ENCODE results near the gene NPTX1.

Gene NPTX1

GRCh38 chr17:80477647-80478478, 1.5 kb upstream of the NPTX1 start:
- peak; percentile 54 for DNase-seq

- DNase-seq = peak; percentile 37
Measured at GRCh38 chr17:80476877-80477646, 655 bp upstream of the NPTX1 start.

DNA sequence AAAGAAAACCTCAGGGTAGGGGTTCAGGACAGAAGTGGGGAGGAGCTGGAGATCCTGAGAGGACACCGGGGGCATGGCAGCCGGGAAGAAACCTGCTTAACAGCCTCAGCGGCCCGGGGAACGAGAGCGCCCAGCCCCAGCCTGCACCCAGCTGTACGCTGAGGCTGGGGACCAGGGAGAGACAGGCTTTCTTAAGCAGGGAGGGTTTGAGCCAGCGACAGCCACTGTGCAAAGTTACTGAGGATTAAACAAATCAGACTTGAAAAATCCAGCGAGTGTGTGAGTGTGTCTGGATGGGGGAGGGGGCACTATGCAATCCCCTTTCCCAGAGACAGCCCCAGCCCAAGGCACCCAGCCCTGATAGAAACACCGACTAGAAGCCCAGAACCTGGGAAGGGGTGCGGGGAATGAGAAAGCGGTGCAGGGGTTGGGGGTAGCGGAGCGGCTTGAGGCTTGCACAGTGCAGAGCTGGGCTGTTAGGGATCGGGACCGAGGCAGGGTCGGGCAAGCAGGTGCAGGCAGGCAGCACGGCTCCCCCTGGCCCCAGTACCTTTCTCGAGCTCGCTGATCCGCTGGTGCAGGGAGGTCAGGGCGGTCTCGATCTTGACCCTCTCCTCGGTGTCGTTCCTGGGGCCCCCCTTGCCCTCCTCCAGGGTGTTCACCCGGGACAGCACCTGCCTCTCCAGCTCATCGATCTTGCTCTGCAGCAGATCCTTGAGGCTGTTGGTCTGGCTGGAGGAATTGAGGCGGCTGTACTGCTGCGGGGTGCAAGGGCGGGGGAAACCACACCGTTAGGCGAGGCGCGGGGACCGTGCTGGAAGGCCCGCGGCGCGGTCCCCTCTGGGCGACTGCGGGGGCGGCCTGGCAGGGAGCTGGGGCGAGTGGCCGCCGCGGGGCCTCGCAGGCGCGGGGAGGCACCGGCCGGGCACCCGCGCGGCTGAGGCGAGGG, 1.2 kb downstream of the NPTX1 start:
- no peak for DNase-seq

GRCh38 chr17:80474231-80474960, 2.0 kb downstream of the NPTX1 start:
- no peak for DNase-seq

DNA sequence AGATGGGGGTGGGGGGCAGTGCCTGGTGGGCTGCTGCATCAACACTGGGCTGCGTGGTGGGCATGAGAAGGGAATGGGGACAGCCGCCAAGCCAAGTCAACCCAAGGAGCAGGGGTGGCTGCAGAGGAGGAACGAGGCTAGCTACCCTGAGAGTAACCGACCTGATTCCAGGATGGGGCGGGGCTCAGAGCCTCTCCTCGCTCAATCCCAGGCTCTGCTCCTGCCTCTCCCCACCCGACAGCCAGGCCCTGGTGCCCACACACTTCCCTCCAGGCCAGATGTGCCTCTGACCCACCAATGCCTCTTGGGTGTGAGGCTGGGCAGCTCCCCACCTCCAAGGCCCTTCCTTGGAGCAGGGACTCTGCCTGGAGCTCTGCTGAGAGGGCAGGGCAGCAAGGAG, 2.7 kb downstream of the NPTX1 start:
- no peak for DNase-seq

GRCh38 chr17:80472996-80473395, 3.4 kb downstream of the NPTX1 start:
- DNase-seq = no peak

DNA sequence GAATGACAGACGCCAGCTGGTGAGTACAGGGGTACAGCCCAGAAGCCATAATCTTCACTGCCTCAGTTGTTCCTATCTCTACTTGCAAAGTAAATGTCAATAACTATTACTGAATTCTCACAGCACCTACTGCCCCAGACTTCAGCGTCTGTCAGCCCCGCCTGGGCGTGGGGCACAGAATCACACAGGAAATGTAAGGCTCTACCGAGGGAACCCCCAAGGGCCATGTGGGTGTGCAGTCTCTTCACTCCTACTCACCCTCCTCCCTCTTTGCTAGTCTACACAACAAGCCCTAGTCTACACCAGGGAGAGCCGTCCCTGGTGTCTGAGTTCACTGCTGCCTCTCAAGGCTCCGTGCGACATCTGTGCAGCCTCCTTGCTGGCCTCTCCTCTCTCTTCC, 4.5 kb downstream of the NPTX1 start:
- no peak for DNase-seq

DNA sequence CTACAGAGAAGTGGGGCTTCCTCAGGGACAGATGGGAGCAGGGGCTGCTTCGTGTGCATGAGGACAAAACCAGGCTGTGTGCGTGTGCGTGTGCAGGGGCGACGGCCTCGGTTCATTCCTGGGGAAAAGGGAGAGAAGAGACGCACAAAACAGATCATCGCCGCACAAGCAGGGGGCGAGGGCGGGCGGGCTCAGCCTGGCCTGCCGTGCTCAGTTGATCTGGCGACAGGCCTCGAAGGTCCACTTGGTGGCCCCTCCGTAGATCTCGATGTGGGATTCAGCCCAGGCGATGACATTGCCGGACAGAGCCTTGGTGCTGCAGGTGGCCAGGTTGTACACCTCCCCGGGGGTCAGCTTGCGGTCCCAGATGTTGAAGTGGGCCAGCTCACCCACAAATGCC, 5.8 kb downstream of the NPTX1 start:
- no peak for DNase-seq

GRCh38 chr17:80469667-80470066, 6.7 kb downstream of the NPTX1 start:
- DNase-seq = no peak

DNA sequence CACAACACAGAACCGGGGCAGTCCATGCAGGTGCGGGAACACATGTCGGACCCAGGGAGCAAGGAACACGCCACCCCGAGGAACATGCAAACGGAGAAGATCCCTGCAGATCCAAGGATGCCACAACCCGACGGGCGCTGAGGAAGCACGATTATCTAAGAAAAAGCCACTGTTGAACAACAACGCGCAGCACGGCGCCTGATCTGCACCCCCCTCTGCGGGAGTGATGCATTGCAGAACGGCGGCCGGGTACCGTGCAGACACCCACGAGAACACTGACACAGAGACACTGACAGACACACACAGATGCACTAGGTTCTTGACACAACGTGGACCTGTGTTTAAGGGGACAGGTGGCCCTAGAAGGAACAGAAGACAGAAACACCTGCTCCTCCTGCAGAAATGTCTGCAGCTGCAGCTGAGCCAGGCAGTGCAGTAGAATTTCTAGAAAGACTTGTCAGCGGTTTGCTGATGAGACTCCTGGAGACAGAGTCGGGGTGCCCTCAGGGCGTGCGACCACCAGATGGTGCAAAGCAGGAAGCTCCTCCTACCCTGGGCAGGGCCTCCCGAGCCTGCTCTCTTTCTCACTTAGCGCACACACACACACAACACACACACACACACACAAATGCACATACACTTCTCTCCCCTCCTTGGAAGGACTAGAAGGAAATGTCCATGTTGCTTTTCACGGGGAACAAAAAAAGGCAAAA, 7.5 kb downstream of the NPTX1 start:
- no peak for DNase-seq

DNA sequence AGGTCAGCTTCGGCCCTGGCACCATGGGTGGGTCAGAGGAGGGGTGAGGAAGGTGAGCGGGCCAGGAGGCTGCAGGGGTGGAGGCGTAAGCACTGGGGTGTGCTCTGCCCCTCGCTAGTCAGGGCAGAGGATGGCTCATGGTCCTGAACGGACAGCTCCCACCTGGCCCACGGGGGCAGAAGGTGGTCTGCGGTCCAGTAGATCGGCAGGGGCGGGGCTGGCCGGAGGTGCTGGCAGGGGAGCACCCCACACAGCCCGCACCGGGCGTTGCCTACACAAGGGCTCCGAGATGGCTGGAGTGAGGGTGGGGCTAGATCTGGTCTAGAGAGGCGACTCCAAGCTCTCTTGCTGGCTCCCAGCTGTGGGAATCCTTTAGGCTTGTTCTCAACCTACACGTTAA, 8.2 kb downstream of the NPTX1 start:
- DNase-seq = no peak

DNA sequence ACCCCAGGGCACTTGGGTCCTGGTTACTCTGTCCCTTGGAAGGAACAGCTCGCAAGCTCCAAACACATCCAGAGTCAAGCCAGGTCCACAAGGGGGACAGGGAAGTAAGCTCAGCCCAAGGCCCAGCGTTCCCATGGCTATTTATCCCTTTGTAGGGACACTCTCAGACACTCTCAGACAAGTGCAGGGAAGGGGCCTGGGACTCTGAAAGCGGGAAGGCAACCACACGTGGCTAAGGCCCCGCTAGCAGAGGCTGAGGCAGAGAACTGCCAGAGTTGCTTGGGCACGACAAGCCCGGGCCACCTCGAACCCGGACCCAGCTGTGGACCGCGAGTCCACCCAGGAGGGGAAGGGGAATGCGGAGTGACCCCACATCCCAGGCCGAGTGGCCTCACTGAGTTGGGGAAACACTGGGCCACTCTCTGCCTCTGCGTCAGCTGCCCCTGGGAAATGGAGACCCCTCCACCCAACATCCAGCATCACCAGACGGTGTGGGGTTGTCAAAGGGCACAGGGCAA, 10.2 kb downstream of the NPTX1 start:
- DNase-seq = no peak

DNA sequence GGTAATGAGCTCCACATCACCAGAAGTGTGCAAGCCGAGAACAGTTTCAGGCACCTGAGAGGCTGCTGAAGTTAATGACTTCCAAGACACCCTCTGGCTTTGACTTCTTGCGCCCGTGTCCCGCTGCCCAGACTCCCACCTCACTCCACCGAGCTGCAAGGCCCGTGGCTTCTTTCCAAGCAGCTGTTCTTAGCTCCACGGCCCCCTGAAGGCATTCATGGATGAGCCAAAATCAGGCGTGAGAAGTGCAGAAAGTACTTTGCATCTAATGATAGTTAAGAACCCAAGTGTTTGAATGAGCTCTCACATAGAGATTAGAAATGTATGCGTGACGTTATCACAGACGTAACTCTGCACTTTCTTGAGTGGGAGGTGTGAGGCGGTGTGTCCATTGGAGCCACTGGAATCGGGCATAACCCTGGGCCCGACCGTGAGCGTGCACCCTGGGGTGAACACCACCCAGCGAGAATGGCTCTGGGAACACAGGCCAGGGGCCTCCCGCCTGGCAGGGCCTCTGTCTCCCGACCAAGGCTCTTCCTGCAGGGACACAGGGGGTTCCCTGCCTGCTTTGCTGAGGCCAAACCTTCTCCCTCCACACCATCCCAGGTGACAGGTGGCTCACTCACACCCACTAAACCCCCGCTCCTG, 11.0 kb downstream of the NPTX1 start:
- no peak for DNase-seq

DNA sequence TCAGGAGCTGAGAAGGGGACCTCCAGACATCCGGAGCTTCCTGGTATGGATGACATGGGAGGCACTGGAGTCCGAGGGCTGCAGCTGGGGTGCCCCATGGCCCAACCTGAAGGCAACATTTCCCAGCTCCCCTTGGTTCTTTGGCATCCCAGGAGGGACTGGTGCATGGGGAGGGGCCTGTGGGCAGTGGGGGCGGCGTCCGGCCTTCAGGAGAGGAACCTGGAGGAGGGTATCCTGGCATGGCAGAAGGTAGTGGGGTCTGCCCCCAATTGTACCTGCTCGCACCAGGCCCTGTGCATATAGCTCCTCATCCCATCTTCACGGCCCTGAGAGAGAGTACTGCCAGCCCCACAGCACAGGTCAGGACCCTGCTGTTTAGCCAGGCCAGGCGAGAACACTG, 11.9 kb downstream of the NPTX1 start:
- no peak for DNase-seq

GRCh38 chr17:80463784-80464400, 12.5 kb downstream of the NPTX1 start:
- DNase-seq = no peak

GRCh38 chr17:80461528-80462160, 14.8 kb downstream of the NPTX1 start:
- DNase-seq = no peak

- DNase-seq = no peak
Measured at GRCh38 chr17:80460429-80460834, 16.0 kb downstream of the NPTX1 start.

GRCh38 chr17:80459234-80459633, 17.2 kb downstream of the NPTX1 start:
- no peak for DNase-seq

DNA sequence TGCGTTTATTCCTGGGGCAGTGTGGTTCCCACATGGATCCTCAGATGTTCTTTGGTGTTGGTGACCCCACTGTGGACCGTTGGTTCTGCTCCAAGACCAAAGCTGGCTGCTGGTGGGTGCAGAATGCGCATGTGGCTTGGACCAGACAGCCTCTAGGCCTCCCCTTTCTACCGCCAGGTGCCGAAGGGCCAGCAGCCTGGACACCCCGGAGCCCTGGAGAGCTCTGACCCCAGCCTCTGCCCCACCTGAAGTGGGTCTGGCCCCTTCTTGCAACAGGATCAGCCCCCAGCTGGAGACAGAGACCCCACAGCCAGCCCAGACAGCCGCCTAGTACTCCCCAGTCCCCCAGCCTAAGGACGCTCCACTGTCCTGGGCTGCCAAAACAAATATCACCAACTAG, 18.4 kb downstream of the NPTX1 start:
- DNase-seq = no peak

GRCh38 chr17:80457236-80457856, 19.1 kb downstream of the NPTX1 start:
- no peak for DNase-seq
